ENCODE measurements around the gene OR56B4. TPM values are rescaled to one million over a fixed set of nuclear protein-coding genes. Genes with fewer than 3 reads are reported as not detected.
A peak's percentile ranks its signal among the peaks of the same experiment; 100 is the strongest.
"Not testable (repeated sequence)": the region's sequence is repeated elsewhere in the genome, so short reads cannot be mapped to it uniquely, and the experiment has no call there.

Gene OR56B4
- total RNA-seq, 1 donor from 2014 or later = not detected

GRCh38 chr11:6129011-6129410, 21.5 kb downstream of the OR56B4 start:
- TF ChIP-seq CTCF (conservative IDR thresholded peaks at IDR 0.05) = no peak
- no peak overlapping the region for H3K4me3 Mint-ChIP-seq
- no peak overlapping the region for H3K27ac Mint-ChIP-seq (ENCODE audit: unreplicated experiment)
- no peaks in the 10 kb centered on the region for H3K36me3 Mint-ChIP-seq (ENCODE audit: low read depth)
- no peaks in the 10 kb centered on the region for H3K27me3 Mint-ChIP-seq (ENCODE audit: low read depth)
- no peaks in the 10 kb centered on the region for H3K4me1 Mint-ChIP-seq
- no peaks in the 10 kb centered on the region for H3K9me3 Mint-ChIP-seq
- DNase-seq (ENCODE audit: low read depth, low spot score) = no peak

GRCh38 chr11:6129635-6130034, 22.2 kb downstream of the OR56B4 start:
- Mint-ChIP-seq H3K4me1 (no peaks in the 10 kb centered on the region), H3K4me3 (no peak overlapping the region), H3K27ac (ENCODE audit: unreplicated experiment) (no peak overlapping the region), H3K9me3 (no peaks in the 10 kb centered on the region), H3K36me3 (ENCODE audit: low read depth) (no peaks in the 10 kb centered on the region), H3K27me3 (ENCODE audit: low read depth) (no peaks in the 10 kb centered on the region)
- DNase-seq (ENCODE audit: low read depth, low spot score) = no peak
- TF ChIP-seq CTCF (conservative IDR thresholded peaks at IDR 0.05) = no peak

GRCh38 chr11:6132431-6132830, 24.9 kb downstream of the OR56B4 start:
- Mint-ChIP-seq H3K9me3 (no peaks in the 10 kb centered on the region), H3K36me3 (ENCODE audit: low read depth) (no peaks in the 10 kb centered on the region), H3K27ac (ENCODE audit: unreplicated experiment) (no peak overlapping the region), H3K4me3 (no peak overlapping the region), H3K4me1 (no peaks in the 10 kb centered on the region), H3K27me3 (ENCODE audit: low read depth) (no peaks in the 10 kb centered on the region)
- DNase-seq (ENCODE audit: low read depth, low spot score) = no peak
- TF ChIP-seq CTCF (conservative IDR thresholded peaks at IDR 0.05) = no peak

- H3K36me3 Mint-ChIP-seq (ENCODE audit: low read depth); H3K27me3 Mint-ChIP-seq (ENCODE audit: low read depth); H3K4me3 Mint-ChIP-seq; H3K9me3 Mint-ChIP-seq; H3K4me1 Mint-ChIP-seq; DNase-seq (ENCODE audit: low read depth, low spot score); H3K27ac Mint-ChIP-seq (ENCODE audit: unreplicated experiment): not testable (repeated sequence)
Measured at GRCh38 chr11:6135936-6136335, 28.5 kb downstream of the OR56B4 start.

GRCh38 chr11:6142936-6143335, 35.5 kb downstream of the OR56B4 start:
- DNase-seq (ENCODE audit: low read depth, low spot score) = no peak
- Mint-ChIP-seq H3K36me3 (ENCODE audit: low read depth) (peaks cover 3% of the 10 kb centered on the region), H3K9me3 (no peaks in the 10 kb centered on the region), H3K27ac (ENCODE audit: unreplicated experiment) (no peak overlapping the region), H3K27me3 (ENCODE audit: low read depth) (no peaks in the 10 kb centered on the region), H3K4me3 (no peak overlapping the region), H3K4me1 (peaks cover 7% of the 10 kb centered on the region)
- no peak for TF ChIP-seq CTCF (conservative IDR thresholded peaks at IDR 0.05)

- peak overlapping the region; percentile 87 for H3K27ac Mint-ChIP-seq (ENCODE audit: unreplicated experiment)
- not testable (repeated sequence) for H3K9me3 Mint-ChIP-seq; H3K4me1 Mint-ChIP-seq; H3K36me3 Mint-ChIP-seq (ENCODE audit: low read depth); H3K27me3 Mint-ChIP-seq (ENCODE audit: low read depth)
- peak; percentile 4 for DNase-seq (ENCODE audit: low read depth, low spot score)
- peak overlapping the region; percentile 80 for H3K4me3 Mint-ChIP-seq
Measured at GRCh38 chr11:6143737-6144136, 36.3 kb downstream of the OR56B4 start.

GRCh38 chr11:6151117-6151516, 43.6 kb downstream of the OR56B4 start:
- TF ChIP-seq CTCF (conservative IDR thresholded peaks at IDR 0.05) = no peak
- Mint-ChIP-seq H3K4me1 (no peaks in the 10 kb centered on the region), H3K27me3 (ENCODE audit: low read depth) (no peaks in the 10 kb centered on the region), H3K27ac (ENCODE audit: unreplicated experiment) (no peak overlapping the region), H3K36me3 (ENCODE audit: low read depth) (no peaks in the 10 kb centered on the region), H3K9me3 (peaks cover 3% of the 10 kb centered on the region), H3K4me3 (no peak overlapping the region)
- no peak for DNase-seq (ENCODE audit: low read depth, low spot score)
